Panc1 (cell line): ENCODE data around the gene SMURF2.
A peak's percentile ranks its signal among the peaks of the same experiment; 100 is the strongest.

ENCODE experiments used
- CTCF ChIP-seq: fragments of 450-650 bp; IDR thresholded peaks from 2 replicates; pipeline ENCODE4 v1.5.1; 2017; ENCODE audit warnings: mild to moderate bottlenecking
- POLR2AphosphoS5 ChIP-seq: IDR thresholded peaks from 2 replicates; pipeline ENCODE4 v1.6.1; 2012; ENCODE audit warnings: mild to moderate bottlenecking, low read depth, low read length, moderate library complexity

DNA sequence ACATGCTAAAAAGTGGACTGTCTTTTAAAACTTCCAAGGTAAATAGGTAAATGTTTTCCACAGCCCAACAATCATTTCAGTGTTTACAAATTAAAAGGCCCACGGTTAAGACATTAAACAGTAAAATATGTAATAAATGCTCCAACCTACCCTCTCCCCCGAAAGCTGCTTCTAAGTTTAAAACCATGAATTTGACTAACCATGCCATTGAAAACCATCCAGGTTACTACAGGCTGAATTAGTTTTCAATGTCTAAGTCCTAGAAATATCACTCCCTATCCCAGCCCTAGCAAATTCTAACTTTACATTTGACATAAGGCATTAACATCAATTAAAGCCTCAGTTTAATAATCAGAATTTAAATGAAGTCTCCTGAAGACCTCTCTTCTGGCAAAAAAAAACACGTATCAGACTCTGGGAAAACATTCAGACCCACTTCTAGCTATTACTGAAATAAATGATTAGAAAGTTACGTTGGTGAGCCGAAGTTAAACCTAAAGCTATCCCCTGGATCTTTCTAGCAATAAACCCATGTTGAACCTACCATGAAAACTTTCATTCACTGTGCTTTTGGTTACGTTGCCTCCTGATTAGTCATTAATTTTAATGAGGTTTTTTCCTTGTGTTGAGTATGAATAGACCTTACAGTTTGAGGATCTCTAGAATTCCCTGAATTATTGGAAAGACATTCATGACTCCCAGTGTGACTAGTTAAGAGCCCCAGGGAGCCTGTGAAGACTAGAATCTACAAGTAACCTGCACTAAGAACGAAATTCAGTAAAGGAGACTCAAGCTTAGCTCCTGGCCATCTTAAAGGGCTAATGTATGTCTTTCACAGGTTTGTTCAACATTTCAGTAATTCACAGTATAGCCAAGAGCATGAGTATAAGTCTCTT is 163.6 kb downstream of the SMURF2 start:
- 0 out of 2 replicates have a peak, but pooled peaks have one; percentile 43 for TF ChIP-seq POLR2AphosphoS5
- no peak for TF ChIP-seq CTCF
